CD8-positive, alpha-beta memory T cell (primary cell): ENCODE data around the gene NMRK1. TPM values are rescaled to one million over a fixed set of nuclear protein-coding genes. Genes with fewer than 3 reads are reported as not detected.

Source experiments
- CTCF ChIA-PET: fragments of 350-600 bp; sonication (Branson Sonifier 250); formaldehyde crosslinking; loops from one replicate; lab custom pipeline; 2021; ENCODE audit warnings: antibody characterized with exemption; lab: Charles Lee
- POLR2A ChIA-PET: fragments of 350-600 bp; sonication (Branson Sonifier 250); formaldehyde crosslinking; loops from one replicate; lab custom pipeline; 2021; ENCODE audit warnings: antibody characterized with exemption; lab: Charles Lee
- DNase-seq, 5 donors: peaks; one replicate each; pipeline versions ENCODE4 v3.0.0 to v3.0.0-alpha.2; 2020 to 2022; ENCODE audit warnings: mixed read lengths in 1 of 5
- H3K27ac ChIP-seq: one replicate; pipeline ENCODE4 v1.7.0; 2013; ENCODE audit warnings: low read depth, mild to moderate bottlenecking, low read length, moderate library complexity
- H3K27me3 ChIP-seq: 2 replicates; pipeline ENCODE4 v1.7.0; 2013; ENCODE audit warnings: low read length, mild to moderate bottlenecking; ENCODE audit not compliant: insufficient read depth, poor library complexity, severe bottlenecking
- H3K36me3 ChIP-seq: 2 replicates; pipeline ENCODE4 v1.7.0; 2013; ENCODE audit warnings: mild to moderate bottlenecking, low read length, moderate library complexity; ENCODE audit not compliant: insufficient read depth
- H3K4me1 ChIP-seq: 2 replicates; pipeline ENCODE4 v1.7.0; 2013; ENCODE audit warnings: mild to moderate bottlenecking, low read length, moderate library complexity; ENCODE audit not compliant: insufficient read depth
- H3K4me3 ChIP-seq: 2 replicates; pipeline ENCODE4 v1.7.0; 2013; ENCODE audit warnings: mild to moderate bottlenecking, low read length
- H3K9me3 ChIP-seq: 2 replicates; pipeline ENCODE4 v1.7.0; 2013; ENCODE audit warnings: mild to moderate bottlenecking, low read length
- H3K27ac Mint-ChIP-seq, 8 donors: one replicate each; pipeline ENCODE4 v1.8.0; 2020 to 2021; ENCODE audit warnings: mixed read lengths in 8 of 8, mild to moderate bottlenecking in 6 of 8, inconsistent platforms in 3 of 8, moderate library complexity in 3 of 8
- H3K27me3 Mint-ChIP-seq, 2 donors: one replicate each; pipeline ENCODE4 v1.8.0; 2020 to 2021; ENCODE audit warnings: mixed read lengths in 2 of 2, mild to moderate bottlenecking in 1 of 2, moderate library complexity in 1 of 2
- H3K36me3 Mint-ChIP-seq, 3 donors: one replicate each; pipeline ENCODE4 v1.8.0; 2020 to 2021; ENCODE audit warnings: mixed read lengths in 3 of 3, inconsistent platforms in 1 of 3, mild to moderate bottlenecking in 1 of 3
- H3K4me1 Mint-ChIP-seq, 3 donors: one replicate each; pipeline ENCODE4 v1.8.0; 2020 to 2021; ENCODE audit warnings: mixed read lengths in 3 of 3, inconsistent platforms in 1 of 3, mild to moderate bottlenecking in 1 of 3
- H3K4me3 Mint-ChIP-seq, 7 donors: one replicate each; pipeline ENCODE4 v1.8.0; 2020 to 2021; ENCODE audit warnings: mixed read lengths in 7 of 7, mild to moderate bottlenecking in 6 of 7, moderate library complexity in 4 of 7, inconsistent platforms in 2 of 7
- H3K9me3 Mint-ChIP-seq, 5 donors: one replicate each; pipeline ENCODE4 v1.8.0; 2020 to 2022; ENCODE audit warnings: mixed read lengths in 5 of 5, mild to moderate bottlenecking in 3 of 5, moderate library complexity in 2 of 5, inconsistent platforms in 1 of 5
- polyA plus RNA-seq: library from polyadenylated mRNA; unstranded; fragments of 300-500 nt; fragmentation: Illumina TruSeq; gene quantifications from one replicate; pipeline ENCODE4 v1.2.3, GENCODE V29; 2021
- total RNA-seq, 2 experiments: library from RNA; stranded (reverse); gene quantifications; one replicate each; pipeline ENCODE4 v1.2.3, GENCODE V29; 2021

The NMRK1 gene
- total and polyA plus RNA-seq, 3 experiments from 2014 or later: 14.1 to 48.4 (median 14.6) TPM

GRCh38 chr9:75109210-75109839 lies 21.4 kb upstream of the NMRK1 start:
- peak overlapping the region in 2 of 7 donors; percentile 34 to 52 for H3K4me3 Mint-ChIP-seq
- POLR2A ChIA-PET: no interaction called here
- peaks cover 3 to 16% (median 4%) of the 10 kb centered on the region in 3 donors for H3K36me3 Mint-ChIP-seq
- H3K27ac Mint-ChIP-seq: peak overlapping the region in 7 of 8 donors; percentile 24 to 93 (median 87)
- no peaks in the 10 kb centered on the region for H3K36me3 ChIP-seq
- no peak for DNase-seq
- H3K27ac ChIP-seq: no peak overlapping the region
- no peaks in the 10 kb centered on the region for H3K27me3 Mint-ChIP-seq
- H3K4me3 ChIP-seq: no peak overlapping the region
- no peaks in the 10 kb centered on the region for H3K9me3 ChIP-seq
- H3K9me3 Mint-ChIP-seq: no peaks in the 10 kb centered on the region
- no peaks in the 10 kb centered on the region for H3K27me3 ChIP-seq
- CTCF ChIA-PET: interaction anchor here (1.8 kb wide), 1 partner anchor 76 kb away, joined by 4 read pairs; no protein-coding TSS in a partner anchor
- peaks cover 70 to 91% (median 89%) of the 10 kb centered on the region in 3 donors for H3K4me1 Mint-ChIP-seq
- H3K4me1 ChIP-seq: peaks cover 28% of the 10 kb centered on the region

GRCh38 chr9:75108571-75108970 lies 20.6 kb upstream of the NMRK1 start:
- DNase-seq: peak in 1 of 5 donors; percentile 31
- Histone ChIP-seq H3K4me3 (no peak overlapping the region), H3K9me3 (no peaks in the 10 kb centered on the region), H3K27ac (no peak overlapping the region), H3K4me1 (peaks cover 35% of the 10 kb centered on the region), H3K27me3 (no peaks in the 10 kb centered on the region), H3K36me3 (no peaks in the 10 kb centered on the region)
- Mint-ChIP-seq H3K27me3 (no peaks in the 10 kb centered on the region), H3K36me3 (peaks cover 3 to 15% (median 4%) of the 10 kb centered on the region in 3 donors), H3K9me3 (no peaks in the 10 kb centered on the region), H3K4me1 (peaks cover 65 to 92% (median 90%) of the 10 kb centered on the region in 3 donors), H3K4me3 (peak overlapping the region in 5 of 7 donors; percentile 33 to 58 (median 46)), H3K27ac (peak overlapping the region; percentile 79 to 93 (median 87))
- ChIA-PET CTCF (interaction anchor here (1.8 kb wide), 1 partner anchor 77 kb away, joined by 4 read pairs; no protein-coding TSS in a partner anchor), POLR2A (no interaction called here)

GRCh38 chr9:75106857-75107256 lies 18.9 kb upstream of the NMRK1 start:
- no peaks in the 10 kb centered on the region for H3K9me3 Mint-ChIP-seq
- Histone ChIP-seq H3K36me3 (no peaks in the 10 kb centered on the region), H3K9me3 (no peaks in the 10 kb centered on the region), H3K27ac (no peak overlapping the region), H3K4me1 (peaks cover 39% of the 10 kb centered on the region), H3K27me3 (no peaks in the 10 kb centered on the region), H3K4me3 (no peak overlapping the region)
- H3K4me1 Mint-ChIP-seq: peaks cover 66 to 92% (median 90%) of the 10 kb centered on the region in 3 donors
- DNase-seq: no peak
- peak overlapping the region in 4 of 8 donors; percentile 43 to 90 (median 84) for H3K27ac Mint-ChIP-seq
- H3K36me3 Mint-ChIP-seq: peaks cover 3 to 27% (median 9%) of the 10 kb centered on the region in 3 donors
- CTCF ChIA-PET: interaction anchor here (1.2 kb wide), 1 partner anchor 79 kb away, joined by 3 read pairs; the partner anchor contains the start of gene CARNMT1
- no peak overlapping the region for H3K4me3 Mint-ChIP-seq
- POLR2A ChIA-PET: interaction anchor here (0.7 kb wide), 2 partner anchors 43 to 54 kb away, joined by 3 to 4 read pairs; no protein-coding TSS in a partner anchor
- no peaks in the 10 kb centered on the region for H3K27me3 Mint-ChIP-seq

GRCh38 chr9:75105841-75106240 lies 17.9 kb upstream of the NMRK1 start:
- ChIA-PET POLR2A (interaction anchor here (1.0 kb wide), 1 partner anchor 18 kb away, joined by 4 read pairs; the partner anchor contains the start of genes NMRK1 and OSTF1), CTCF (interaction anchor here (1.2 to 2.2 kb wide), 4 partner anchors 14 to 77 kb away, joined by 3 to 7 read pairs (median 4); partner anchors contain the start of genes NMRK1 and OSTF1)
- no peak overlapping the region for H3K4me3 ChIP-seq
- no peaks in the 10 kb centered on the region for H3K9me3 ChIP-seq
- Mint-ChIP-seq H3K9me3 (no peaks in the 10 kb centered on the region), H3K4me1 (peaks cover 68 to 93% (median 90%) of the 10 kb centered on the region in 3 donors), H3K4me3 (peak overlapping the region in 5 of 7 donors; percentile 1 to 58 (median 40)), H3K36me3 (peaks cover 3 to 34% (median 12%) of the 10 kb centered on the region in 3 donors), H3K27ac (peak overlapping the region; percentile 5 to 90 (median 78)), H3K27me3 (no peaks in the 10 kb centered on the region)
- H3K27ac ChIP-seq: no peak overlapping the region
- no peaks in the 10 kb centered on the region for H3K27me3 ChIP-seq
- H3K36me3 ChIP-seq: no peaks in the 10 kb centered on the region
- H3K4me1 ChIP-seq: peaks cover 36% of the 10 kb centered on the region
- no peak for DNase-seq

DNA sequence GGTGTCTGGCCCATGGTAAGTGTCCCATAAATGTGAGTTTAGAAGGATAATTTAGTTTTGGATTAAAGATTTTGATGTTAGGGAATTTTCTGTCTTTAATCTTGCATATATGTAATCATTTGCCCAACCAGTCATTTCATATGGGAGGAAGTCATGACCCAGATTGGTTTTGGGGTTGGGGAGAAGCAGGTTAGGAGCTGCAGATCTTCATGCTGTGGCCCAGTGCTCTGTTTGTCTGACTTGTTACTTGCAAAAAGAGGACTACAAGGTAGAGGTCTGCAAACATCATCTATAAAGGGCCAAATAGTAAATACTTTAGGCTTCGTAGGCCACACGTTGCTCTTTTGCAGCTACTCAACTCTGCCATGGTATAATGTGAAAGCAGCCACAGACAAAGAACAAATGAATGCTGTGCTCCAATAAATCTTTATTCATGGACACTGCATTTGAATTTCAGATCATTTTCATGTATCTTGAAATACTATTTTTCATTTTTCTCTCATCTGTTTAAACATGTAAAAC lies 17.1 kb upstream of the NMRK1 start:
- H3K4me3 ChIP-seq: no peak overlapping the region
- Mint-ChIP-seq H3K4me3 (peak overlapping the region; percentile 12 to 77 (median 62)), H3K36me3 (peaks cover 3 to 37% (median 12%) of the 10 kb centered on the region in 3 donors), H3K27me3 (no peaks in the 10 kb centered on the region), H3K9me3 (no peaks in the 10 kb centered on the region), H3K27ac (peak overlapping the region; percentile 44 to 91 (median 84)), H3K4me1 (peaks cover 66 to 91% (median 87%) of the 10 kb centered on the region in 3 donors)
- no peak overlapping the region for H3K27ac ChIP-seq
- H3K9me3 ChIP-seq: no peaks in the 10 kb centered on the region
- H3K36me3 ChIP-seq: no peaks in the 10 kb centered on the region
- H3K27me3 ChIP-seq: no peaks in the 10 kb centered on the region
- POLR2A ChIA-PET: interaction anchor here (0.6 to 2.3 kb wide), 5 partner anchors 13 to 75 kb away, joined by 3 to 9 read pairs (median 5); partner anchors contain the start of genes NMRK1 and OSTF1
- peaks cover 35% of the 10 kb centered on the region for H3K4me1 ChIP-seq
- CTCF ChIA-PET: interaction anchor here (0.8 to 2.2 kb wide), 6 partner anchors 13 to 77 kb away, joined by 3 to 7 read pairs (median 3); partner anchors contain the start of genes NMRK1 and OSTF1
- no peak for DNase-seq

GRCh38 chr9:75104607-75105006 lies 16.7 kb upstream of the NMRK1 start:
- H3K27ac ChIP-seq: no peak overlapping the region
- H3K36me3 Mint-ChIP-seq: peaks cover 3 to 40% (median 12%) of the 10 kb centered on the region in 3 donors
- H3K9me3 ChIP-seq: no peaks in the 10 kb centered on the region
- no peaks in the 10 kb centered on the region for H3K27me3 ChIP-seq
- H3K4me3 ChIP-seq: no peak overlapping the region
- H3K4me1 ChIP-seq: peaks cover 38% of the 10 kb centered on the region
- no peaks in the 10 kb centered on the region for H3K27me3 Mint-ChIP-seq
- DNase-seq: no peak
- no peaks in the 10 kb centered on the region for H3K9me3 Mint-ChIP-seq
- peak overlapping the region in 6 of 7 donors; percentile 48 to 77 (median 62) for H3K4me3 Mint-ChIP-seq
- H3K36me3 ChIP-seq: no peaks in the 10 kb centered on the region
- H3K4me1 Mint-ChIP-seq: peaks cover 66 to 91% (median 87%) of the 10 kb centered on the region in 3 donors
- POLR2A ChIA-PET: interaction anchor here (1.0 to 2.3 kb wide), 4 partner anchors 13 to 74 kb away, joined by 3 to 9 read pairs (median 6); partner anchors contain the start of genes NMRK1 and OSTF1
- peak overlapping the region; percentile 44 to 91 (median 84) for H3K27ac Mint-ChIP-seq
- CTCF ChIA-PET: interaction anchor here (0.8 to 2.3 kb wide), 6 partner anchors 13 to 81 kb away, joined by 3 to 7 read pairs (median 4); no protein-coding TSS in a partner anchor

DNA sequence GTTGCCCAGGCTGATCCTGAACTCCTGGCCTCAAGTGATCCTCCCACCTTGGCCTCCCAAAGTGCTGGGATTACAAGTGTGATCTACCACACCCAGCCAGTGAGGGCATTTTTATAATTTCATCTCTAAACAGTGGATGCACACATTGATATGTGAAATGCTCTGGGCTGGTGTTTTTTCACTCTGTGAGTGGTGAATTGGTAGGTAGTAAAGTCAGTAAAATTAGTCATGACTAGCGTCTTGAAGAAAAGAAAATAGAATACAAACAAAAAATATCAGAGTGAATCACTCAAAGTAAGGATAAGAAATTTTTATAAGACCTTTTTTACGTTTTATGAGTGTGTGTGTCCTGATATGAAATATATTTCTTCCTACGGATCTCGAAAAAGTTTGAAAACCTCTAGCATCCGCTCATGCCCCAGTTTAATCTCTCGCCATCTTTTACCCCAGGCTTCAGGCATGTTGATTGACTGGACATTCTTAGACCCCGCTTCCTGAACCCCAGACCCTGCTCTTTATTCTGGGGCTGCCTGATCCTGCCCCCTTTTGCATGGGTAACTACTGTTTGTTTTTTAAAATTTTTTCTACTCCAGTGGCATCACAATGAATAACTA lies 14.3 kb upstream of the NMRK1 start:
- H3K27ac ChIP-seq: no peak overlapping the region
- Mint-ChIP-seq H3K27me3 (no peaks in the 10 kb centered on the region), H3K27ac (peak overlapping the region; percentile 32 to 93 (median 84)), H3K9me3 (no peaks in the 10 kb centered on the region), H3K4me1 (peaks cover 67 to 90% (median 82%) of the 10 kb centered on the region in 3 donors), H3K4me3 (peak overlapping the region in 5 of 7 donors; percentile 42 to 63 (median 53)), H3K36me3 (peaks cover 3 to 45% (median 13%) of the 10 kb centered on the region in 3 donors)
- peaks cover 7% of the 10 kb centered on the region for H3K36me3 ChIP-seq
- H3K27me3 ChIP-seq: no peaks in the 10 kb centered on the region
- peaks cover 50% of the 10 kb centered on the region for H3K4me1 ChIP-seq
- CTCF ChIA-PET: interaction anchor here (1.2 to 2.3 kb wide), 2 partner anchors 44 to 84 kb away, joined by 3 to 7 read pairs; no protein-coding TSS in a partner anchor
- no peaks in the 10 kb centered on the region for H3K9me3 ChIP-seq
- DNase-seq: no peak
- POLR2A ChIA-PET: no interaction called here
- H3K4me3 ChIP-seq: no peak overlapping the region
